Liver (tissue), 9 donors: ENCODE results near the gene NTM. TPM values are rescaled to one million over a fixed set of nuclear protein-coding genes. Genes with fewer than 3 reads are reported as not detected.

ENCODE experiments used
- DNase-seq: peaks from one replicate; pipeline ENCODE4 v3.0.0-alpha.2; 2017; ENCODE audit warnings: low spot score
- H3K27ac ChIP-seq, 2 donors: one replicate each; pipeline ENCODE4 v1.7.0; 2013; ENCODE audit warnings: inconsistent platforms in 2 of 2, low read length in 2 of 2, control low read depth in 1 of 2, low read depth in 1 of 2, mild to moderate bottlenecking in 1 of 2
- H3K27me3 ChIP-seq, 4 donors: one replicate each; pipeline versions ENCODE4 v1.6.1 to v1.7.0; 2013; ENCODE audit warnings: low read length in 3 of 4, inconsistent platforms in 1 of 4, mild to moderate bottlenecking in 1 of 4, moderate library complexity in 1 of 4; ENCODE audit not compliant: control insufficient read depth in 4 of 4, insufficient read depth in 4 of 4
- H3K36me3 ChIP-seq, 4 donors: one replicate each; pipeline versions ENCODE4 v1.6.1 to v1.7.0; 2013; ENCODE audit warnings: low read length in 3 of 4, mild to moderate bottlenecking in 3 of 4, low read depth in 1 of 4, moderate library complexity in 1 of 4; ENCODE audit not compliant: control insufficient read depth in 4 of 4, insufficient read depth in 3 of 4
- H3K4me1 ChIP-seq, 4 donors: one replicate each; pipeline versions ENCODE4 v1.6.1 to v1.7.0; 2013; ENCODE audit warnings: low read length in 3 of 4, mild to moderate bottlenecking in 3 of 4, moderate library complexity in 1 of 4; ENCODE audit not compliant: control insufficient read depth in 4 of 4, insufficient read depth in 4 of 4
- H3K4me3 ChIP-seq, 3 donors: one replicate each; pipeline versions ENCODE4 v1.6.1 to v1.7.0; 2013; ENCODE audit warnings: low read length in 3 of 3, control low read depth in 1 of 3, low read depth in 1 of 3, mild to moderate bottlenecking in 1 of 3
- H3K9ac ChIP-seq, 2 donors: one replicate each; pipeline ENCODE4 v1.7.0; 2013; ENCODE audit warnings: low read length in 2 of 2, mild to moderate bottlenecking in 2 of 2, moderate library complexity in 2 of 2, control low read depth in 1 of 2, low read depth in 1 of 2
- H3K9me3 ChIP-seq, 4 donors: one replicate each; pipeline versions ENCODE4 v1.6.1 to v1.7.0; 2013; ENCODE audit warnings: low read length in 3 of 4; ENCODE audit not compliant: control insufficient read depth in 4 of 4
- EGR1 ChIP-seq, 2 donors: IDR thresholded peaks; 2 replicates each; pipeline ENCODE4 v1.6.1; 2016 to 2018; ENCODE audit warnings: antibody characterized with exemption in 2 of 2, low read depth in 2 of 2
- FOXA1 ChIP-seq: IDR thresholded peaks from 2 replicates; pipeline ENCODE4 v1.6.1; 2016; ENCODE audit warnings: antibody characterized with exemption
- FOXA2 ChIP-seq: IDR thresholded peaks from 2 replicates; pipeline ENCODE4 v1.6.1; 2016; ENCODE audit warnings: antibody characterized with exemption
- HNF4G ChIP-seq: IDR thresholded peaks from 2 replicates; pipeline ENCODE4 v1.6.1; 2016; ENCODE audit warnings: antibody characterized with exemption
- JUND ChIP-seq, 2 donors: IDR thresholded peaks; 2 replicates each; pipeline ENCODE4 v1.6.1; 2016; ENCODE audit warnings: antibody characterized with exemption in 2 of 2
- NR2F2 ChIP-seq: IDR thresholded peaks from 2 replicates; pipeline ENCODE4 v1.6.1; 2016; ENCODE audit warnings: antibody characterized with exemption
- RAD21 ChIP-seq, 2 donors: IDR thresholded peaks; 2 replicates each; pipeline ENCODE4 v1.6.1; 2016; ENCODE audit warnings: antibody characterized with exemption in 2 of 2, mild to moderate bottlenecking in 2 of 2
- RXRA ChIP-seq, 2 donors: IDR thresholded peaks; 2 replicates each; pipeline ENCODE4 v1.6.1; 2017 to 2018; ENCODE audit warnings: antibody characterized with exemption in 2 of 2, mild to moderate bottlenecking in 1 of 2
- SP1 ChIP-seq: IDR thresholded peaks from 2 replicates; pipeline ENCODE4 v1.6.1; 2018; ENCODE audit warnings: antibody characterized with exemption, mild to moderate bottlenecking
- TAF1 ChIP-seq: conservative IDR thresholded peaks from 2 replicates; pipeline ENCODE4 v1.6.1; 2016; ENCODE audit warnings: antibody characterized with exemption, mild to moderate bottlenecking
- YY1 ChIP-seq: IDR thresholded peaks from 2 replicates; pipeline ENCODE4 v1.6.1; 2016; ENCODE audit warnings: antibody characterized with exemption, mild to moderate bottlenecking
- WGBS: extraction: QIAGEN DNeasy Blood & Tissue Kit; methylation state at CpG from one replicate; pipeline ENCODE4 v1.1.7; 2013; 5-methylcytosine and 5-hydroxymethylcytosine counted together
- polyA plus RNA-seq, 2 donors: library from polyadenylated mRNA; stranded (reverse) in 1 of 2; unstranded in 1 of 2; fragments of 200-250 nt in 1 of 2; fragments of >200 nt in 1 of 2; fragmentation: Nextera tagmentation in 1 of 2; extraction: Ambion mirVana in 1 of 2; gene quantifications; one replicate each; pipeline versions ENCODE4 v1.2.1 to v1.2.3, GENCODE V29; 2013 to 2015
- total RNA-seq, 2 donors: library from RNA; depleted of rRNA; stranded (reverse); fragments of >200 nt; gene quantifications; one replicate each; pipeline ENCODE4 v1.2.3, GENCODE V29; 2014
- TF ChIP-seq, protein P1 (sequence below): IDR thresholded peaks from 2 replicates; pipeline ENCODE4 v1.6.1; 2016; ENCODE audit warnings: antibody characterized with exemption
- TF ChIP-seq, protein P2 (sequence below): IDR thresholded peaks from 2 replicates; pipeline ENCODE4 v1.6.1; 2016; ENCODE audit warnings: antibody characterized with exemption
- TF ChIP-seq, protein P3 (sequence below): fragments of 150-350 bp; IDR thresholded peaks from 2 replicates; pipeline ENCODE4 v1.5.1; 2017; ENCODE audit warnings: improper control_type of control experiment, low read depth, low read length; ENCODE audit not compliant: missing input control
- donor health status: healthy.
- donor health status: healthy.
- donor health status: healthy.
- donor health status: healthy.
- donor health status: healthy.

The NTM gene
- total and polyA plus RNA-seq, 4 donors = 0.08 to 1.1 (median 0.08) TPM; not detected in 1

DNA sequence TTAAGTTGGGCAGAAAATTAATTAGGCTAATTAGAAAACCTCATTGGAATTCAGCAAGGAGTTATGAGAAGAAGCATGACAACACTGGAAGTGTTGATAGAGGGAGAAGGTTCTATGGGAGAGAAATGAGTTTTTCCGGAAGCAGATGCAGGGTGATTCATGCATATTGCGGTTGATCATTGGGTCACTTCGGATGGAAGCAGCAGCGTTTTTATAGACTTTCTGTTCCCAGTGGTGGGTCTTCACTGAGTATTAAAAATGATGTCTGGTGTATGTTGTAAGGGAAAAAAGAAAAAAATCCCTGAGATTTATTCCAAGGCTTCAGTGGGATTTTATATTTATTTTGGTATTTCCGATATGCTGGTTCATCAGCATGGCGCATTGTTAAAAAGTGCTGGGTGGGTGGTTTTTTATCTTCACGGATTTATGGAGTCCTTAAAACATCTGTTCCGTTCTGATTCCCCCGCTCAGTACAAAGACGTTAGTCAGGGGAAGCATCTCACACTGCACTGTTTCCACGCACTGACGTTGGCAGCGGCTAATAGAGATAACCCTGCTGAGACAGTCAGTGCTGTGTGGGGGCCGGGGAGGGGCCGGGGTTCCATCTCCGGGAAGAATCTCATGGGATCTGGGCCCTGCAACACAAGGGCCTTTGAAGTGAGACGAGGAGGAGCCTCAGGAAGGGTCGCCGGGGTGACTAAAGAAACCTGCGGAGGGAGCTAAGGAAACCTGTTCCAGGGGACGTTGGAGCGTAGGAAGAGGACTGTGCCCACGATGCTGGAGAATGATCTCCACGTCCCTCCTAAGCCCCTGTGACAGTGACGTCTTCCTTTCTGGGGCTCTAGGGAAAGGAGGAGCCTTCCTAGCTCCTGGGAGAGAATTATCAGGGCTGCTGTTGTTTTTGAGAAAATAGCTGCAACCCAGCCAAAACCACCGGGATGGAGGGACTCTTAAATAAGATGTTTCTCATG, 390.0 kb downstream of the NTM start:
- H3K27me3 ChIP-seq = peaks cover 0 to 3% (median 1%) of the 10 kb centered on the region in 4 donors
- no peak overlapping the region for H3K4me3 ChIP-seq
- no peak for DNase-seq
- no peaks in the 10 kb centered on the region for H3K36me3 ChIP-seq
- no peaks in the 10 kb centered on the region for H3K9me3 ChIP-seq
- H3K4me1 ChIP-seq = no peaks in the 10 kb centered on the region
- TF ChIP-seq YY1 = no peak
- no peak for TF ChIP-seq HNF4G
- TF ChIP-seq TAF1 = no peak
- TF ChIP-seq FOXA2 = no peak
- TF ChIP-seq NR2F2 = no peak
- TF ChIP-seq, protein P1, sequence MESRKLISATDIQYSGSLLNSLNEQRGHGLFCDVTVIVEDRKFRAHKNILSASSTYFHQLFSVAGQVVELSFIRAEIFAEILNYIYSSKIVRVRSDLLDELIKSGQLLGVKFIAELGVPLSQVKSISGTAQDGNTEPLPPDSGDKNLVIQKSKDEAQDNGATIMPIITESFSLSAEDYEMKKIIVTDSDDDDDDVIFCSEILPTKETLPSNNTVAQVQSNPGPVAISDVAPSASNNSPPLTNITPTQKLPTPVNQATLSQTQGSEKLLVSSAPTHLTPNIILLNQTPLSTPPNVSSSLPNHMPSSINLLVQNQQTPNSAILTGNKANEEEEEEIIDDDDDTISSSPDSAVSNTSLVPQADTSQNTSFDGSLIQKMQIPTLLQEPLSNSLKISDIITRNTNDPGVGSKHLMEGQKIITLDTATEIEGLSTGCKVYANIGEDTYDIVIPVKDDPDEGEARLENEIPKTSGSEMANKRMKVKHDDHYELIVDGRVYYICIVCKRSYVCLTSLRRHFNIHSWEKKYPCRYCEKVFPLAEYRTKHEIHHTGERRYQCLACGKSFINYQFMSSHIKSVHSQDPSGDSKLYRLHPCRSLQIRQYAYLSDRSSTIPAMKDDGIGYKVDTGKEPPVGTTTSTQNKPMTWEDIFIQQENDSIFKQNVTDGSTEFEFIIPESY = no peak
- no peak for TF ChIP-seq SP1
- TF ChIP-seq, protein P2, sequence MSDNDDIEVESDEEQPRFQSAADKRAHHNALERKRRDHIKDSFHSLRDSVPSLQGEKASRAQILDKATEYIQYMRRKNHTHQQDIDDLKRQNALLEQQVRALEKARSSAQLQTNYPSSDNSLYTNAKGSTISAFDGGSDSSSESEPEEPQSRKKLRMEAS = no peak
- TF ChIP-seq RAD21 (IDR thresholded peaks at IDR 0.05) = no peak
- TF ChIP-seq, protein P3, sequence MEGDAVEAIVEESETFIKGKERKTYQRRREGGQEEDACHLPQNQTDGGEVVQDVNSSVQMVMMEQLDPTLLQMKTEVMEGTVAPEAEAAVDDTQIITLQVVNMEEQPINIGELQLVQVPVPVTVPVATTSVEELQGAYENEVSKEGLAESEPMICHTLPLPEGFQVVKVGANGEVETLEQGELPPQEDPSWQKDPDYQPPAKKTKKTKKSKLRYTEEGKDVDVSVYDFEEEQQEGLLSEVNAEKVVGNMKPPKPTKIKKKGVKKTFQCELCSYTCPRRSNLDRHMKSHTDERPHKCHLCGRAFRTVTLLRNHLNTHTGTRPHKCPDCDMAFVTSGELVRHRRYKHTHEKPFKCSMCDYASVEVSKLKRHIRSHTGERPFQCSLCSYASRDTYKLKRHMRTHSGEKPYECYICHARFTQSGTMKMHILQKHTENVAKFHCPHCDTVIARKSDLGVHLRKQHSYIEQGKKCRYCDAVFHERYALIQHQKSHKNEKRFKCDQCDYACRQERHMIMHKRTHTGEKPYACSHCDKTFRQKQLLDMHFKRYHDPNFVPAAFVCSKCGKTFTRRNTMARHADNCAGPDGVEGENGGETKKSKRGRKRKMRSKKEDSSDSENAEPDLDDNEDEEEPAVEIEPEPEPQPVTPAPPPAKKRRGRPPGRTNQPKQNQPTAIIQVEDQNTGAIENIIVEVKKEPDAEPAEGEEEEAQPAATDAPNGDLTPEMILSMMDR = no peak
- no peak for TF ChIP-seq RXRA (IDR thresholded peaks at IDR 0.05)
- TF ChIP-seq JUND (IDR thresholded peaks at IDR 0.05) = no peak
- TF ChIP-seq FOXA1 = no peak
- WGBS = 42% methylated on average over 26 of the region's 26 CpGs
- H3K9ac ChIP-seq = no peak overlapping the region
- H3K27ac ChIP-seq = no peak overlapping the region

DNA sequence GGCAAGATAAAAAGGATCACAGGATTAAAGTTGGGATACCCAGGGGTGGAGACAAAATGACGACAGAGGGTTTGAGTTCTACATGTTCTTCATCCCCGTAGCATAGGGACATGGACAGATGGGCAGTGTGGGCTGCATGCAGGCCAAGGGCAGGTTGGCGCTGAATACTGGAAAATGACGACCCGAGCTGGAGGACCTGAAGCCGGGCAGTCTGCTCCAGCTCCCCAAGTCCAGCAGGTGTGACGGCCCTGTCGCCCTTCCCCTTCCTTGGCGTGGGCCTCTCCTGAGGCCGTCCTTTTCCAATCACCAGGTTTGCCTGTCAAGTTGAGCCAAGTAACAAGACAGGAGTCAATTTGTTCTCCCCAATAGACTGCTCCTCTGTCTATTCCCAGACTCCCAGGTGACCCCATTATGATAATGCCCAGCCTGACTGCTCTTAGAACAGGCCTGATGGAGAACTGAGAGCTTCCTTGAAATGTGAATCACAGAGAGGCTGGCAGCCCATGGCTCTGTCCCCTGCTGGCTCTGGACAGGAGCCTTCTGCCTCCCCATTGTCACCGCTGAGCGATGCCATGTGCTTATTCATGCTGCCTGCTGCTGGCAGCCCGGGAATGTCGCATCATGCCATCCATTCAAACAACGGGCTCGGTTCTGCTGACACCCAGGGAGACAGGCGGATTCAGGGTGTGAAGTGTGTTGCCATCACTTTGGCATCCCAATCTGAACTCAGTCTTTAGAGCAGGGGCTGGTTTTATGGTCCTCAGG, 392.1 kb downstream of the NTM start:
- H3K9me3 ChIP-seq = no peaks in the 10 kb centered on the region
- no peaks in the 10 kb centered on the region for H3K36me3 ChIP-seq
- WGBS = 90% methylated on average over 17 of the region's 17 CpGs

More for the DNA sequence above, 392.1 kb downstream of the NTM start:
- TF ChIP-seq, protein P3 = no peak
- TF ChIP-seq, protein P1 = no peak
- TF ChIP-seq EGR1 (IDR thresholded peaks at IDR 0.05; ENCODE audit: low read depth in 2 of 2) = no peak
- Histone ChIP-seq H3K9ac (no peak overlapping the region), H3K4me3 (no peak overlapping the region), H3K27me3 (peaks cover 0 to 4% (median 2%) of the 10 kb centered on the region in 4 donors), H3K27ac (no peak overlapping the region), H3K4me1 (no peaks in the 10 kb centered on the region)
- no peak for DNase-seq
